Cerebellar nuclear complex (tissue), 1 donor: ENCODE measurements around the gene SLC9A2.

ENCODE experiments used
- DNase-seq, 2 experiments: peaks; one replicate each; lab custom pipeline; 2025; lab: John Stamatoyannopoulos, UW

SLC9A2 gene

GRCh38 chr2:102735416-102736109 is 116.2 kb downstream of the SLC9A2 start:
- no peak for DNase-seq

GRCh38 chr2:102736110-102736409 is 116.7 kb downstream of the SLC9A2 start:
- DNase-seq, result no peak

GRCh38 chr2:102736410-102737409 is 117.4 kb downstream of the SLC9A2 start:
- no peak for DNase-seq

- no peak for DNase-seq
These were observed 118.1 kb downstream of the SLC9A2 start for GRCh38 chr2:102737431-102737830.

- DNase-seq, result no peak
These were observed 123.9 kb downstream of the SLC9A2 start for GRCh38 chr2:102743259-102743658.

- no peak for DNase-seq
These were observed 128.8 kb downstream of the SLC9A2 start for GRCh38 chr2:102748107-102748506.

GRCh38 chr2:102749938-102750337 is 130.6 kb downstream of the SLC9A2 start:
- no peak for DNase-seq

- DNase-seq, result peak; percentile 5 to 61
These were observed 134.3 kb downstream of the SLC9A2 start for GRCh38 chr2:102753563-102754159.

GRCh38 chr2:102754456-102755145 is 135.2 kb downstream of the SLC9A2 start:
- no peak for DNase-seq

GRCh38 chr2:102755284-102755683 is 135.9 kb downstream of the SLC9A2 start:
- DNase-seq, result no peak

- no peak for DNase-seq
These were observed 139.1 kb downstream of the SLC9A2 start for GRCh38 chr2:102758439-102758838.
